OCI-LY1 (cell line): ENCODE data around the gene RAPGEF3.

Experiments used
- H2AFZ ChIP-seq: fragments of 200-600 bp; sonication (generic), shearing (Covaris generic); 2 replicates; pipeline ENCODE4 v1.6.0; 2014; ENCODE audit warnings: antibody characterized with exemption, mild to moderate bottlenecking, low read length
- H3F3A ChIP-seq: fragments of 200-600 bp; sonication (generic), shearing (Covaris generic); 2 replicates; pipeline ENCODE4 v1.6.0; 2014; ENCODE audit warnings: mild to moderate bottlenecking, antibody characterized with exemption, low read length, moderate library complexity; ENCODE audit not compliant: insufficient read depth
- H3K27ac ChIP-seq: fragments of 200-600 bp; sonication (generic); 2 replicates; pipeline ENCODE4 v1.5.1; 2014; ENCODE audit warnings: low read length, mixed run types, mild to moderate bottlenecking, low read depth; ENCODE audit not compliant: poor library complexity, severe bottlenecking
- H3K27me3 ChIP-seq: fragments of 200-600 bp; sonication (generic); 2 replicates; pipeline ENCODE4 v1.6.0; 2014; ENCODE audit warnings: antibody characterized with exemption, mild to moderate bottlenecking, low read length, moderate library complexity; ENCODE audit not compliant: insufficient read depth
- H3K36me3 ChIP-seq: fragments of 200-600 bp; sonication (generic); 2 replicates; pipeline ENCODE4 v1.6.1; 2014; ENCODE audit warnings: mild to moderate bottlenecking, antibody characterized with exemption, low read length, moderate library complexity, mixed read lengths; ENCODE audit not compliant: insufficient read depth
- H3K4me1 ChIP-seq: fragments of 200-600 bp; sonication (generic); 2 replicates; pipeline ENCODE4 v1.5.1; 2014; ENCODE audit warnings: mild to moderate bottlenecking, low read length, moderate library complexity; ENCODE audit not compliant: insufficient read depth, severe bottlenecking
- H3K4me2 ChIP-seq: fragments of 200-600 bp; sonication (generic), shearing (Covaris generic); 2 replicates; pipeline ENCODE4 v1.6.1; 2014; ENCODE audit warnings: low read length
- H3K4me3 ChIP-seq: fragments of 200-600 bp; sonication (generic); 2 replicates; pipeline ENCODE4 v1.5.1; 2014; ENCODE audit warnings: low read length, low read depth, mild to moderate bottlenecking, mixed read lengths; ENCODE audit not compliant: poor library complexity, severe bottlenecking
- H3K79me2 ChIP-seq: fragments of 200-600 bp; shearing (Covaris generic); 2 replicates; pipeline ENCODE4 v1.6.1; 2016; ENCODE audit warnings: mixed run types, low read length, mixed read lengths; ENCODE audit not compliant: insufficient read depth
- H3K9ac ChIP-seq: fragments of 200-600 bp; sonication (generic), shearing (Covaris generic); 2 replicates; pipeline ENCODE4 v1.6.1; 2014; ENCODE audit warnings: mild to moderate bottlenecking, low read length, mixed read lengths
- H3K9me2 ChIP-seq: fragments of 200-600 bp; sonication (generic), shearing (Covaris generic); 2 replicates; pipeline ENCODE4 v1.6.1; 2014; ENCODE audit warnings: low read depth, mild to moderate bottlenecking, low read length, mixed read lengths
- H3K9me3 ChIP-seq: fragments of 200-600 bp; shearing (Covaris generic); 2 replicates; pipeline ENCODE4 v1.6.1; 2014; ENCODE audit warnings: low read length, mixed read lengths
- H4K20me1 ChIP-seq: fragments of 200-600 bp; sonication (generic), shearing (Covaris generic); 2 replicates; pipeline ENCODE4 v1.6.0; 2016; ENCODE audit warnings: mild to moderate bottlenecking, low read length; ENCODE audit not compliant: insufficient read depth
- EZH2 ChIP-seq: fragments of 200-600 bp; sonication (generic), shearing (Covaris generic); IDR thresholded peaks from 2 replicates; pipeline ENCODE4 v1.8.0; 2017; ENCODE audit warnings: borderline replicate concordance, mixed run types, mild to moderate bottlenecking, antibody characterized with exemption, low read length, moderate library complexity, mixed read lengths
- TF ChIP-seq, protein P1 (sequence below): fragments of 200-600 bp; sonication (generic), shearing (Covaris generic); IDR thresholded peaks from 2 replicates; pipeline ENCODE4 v1.5.1; 2017; ENCODE audit warnings: mild to moderate bottlenecking, antibody characterized with exemption, low read length, moderate library complexity, mixed read lengths

The RAPGEF3 gene

DNA sequence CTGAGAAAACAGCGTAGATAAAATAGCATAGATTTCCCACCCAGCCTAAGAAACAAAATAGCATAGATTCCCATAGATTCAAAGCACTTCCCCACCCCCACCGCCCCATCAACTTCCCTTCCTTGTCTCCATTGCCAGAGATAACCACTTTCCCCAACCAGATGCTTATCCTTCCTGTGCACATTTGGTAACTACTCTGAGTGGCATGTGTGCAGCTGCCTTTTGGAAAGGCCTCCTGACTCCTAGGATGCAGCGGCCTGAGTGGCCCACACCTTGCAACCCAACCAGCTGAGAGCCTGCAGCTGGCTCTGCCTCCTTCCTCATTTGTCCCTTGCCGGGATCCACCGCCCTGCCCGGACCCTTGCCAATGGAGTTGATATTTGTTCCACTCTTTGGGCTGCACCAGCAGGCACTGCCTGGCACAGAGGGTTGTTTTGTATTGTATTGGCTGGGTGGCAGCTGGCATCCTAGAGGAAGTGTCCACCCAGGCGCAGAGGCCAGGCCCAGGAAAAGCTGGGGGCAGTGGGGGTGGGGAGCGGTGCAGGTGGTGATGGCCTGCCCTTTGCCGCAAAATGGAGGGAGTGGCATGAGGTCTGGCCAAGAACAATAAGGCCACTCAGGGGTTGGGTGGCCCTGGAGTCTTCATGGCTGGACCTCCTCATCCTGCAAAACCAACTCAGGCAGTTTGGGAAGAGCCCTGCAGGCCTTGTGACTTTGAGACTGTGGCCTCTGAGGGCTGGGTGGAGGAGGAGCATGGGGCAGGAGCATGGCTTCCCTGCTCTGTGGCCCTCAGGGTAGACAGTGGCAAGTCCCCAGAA, 19.3 kb upstream of the RAPGEF3 start:
- H3K4me3 ChIP-seq, result no peak overlapping the region
- H3K9ac ChIP-seq, result no peak overlapping the region
- H3K27me3 ChIP-seq, result no peaks in the 10 kb centered on the region
- peaks cover 50% of the 10 kb centered on the region for H3K4me1 ChIP-seq
- H3K4me2 ChIP-seq, result no peak overlapping the region
- no peaks in the 10 kb centered on the region for H4K20me1 ChIP-seq
- no peaks in the 10 kb centered on the region for H3K79me2 ChIP-seq
- no peak overlapping the region for H2AFZ ChIP-seq
- no peaks in the 10 kb centered on the region for H3K9me3 ChIP-seq
- H3K36me3 ChIP-seq, result peaks cover 17% of the 10 kb centered on the region
- TF ChIP-seq EZH2, result no peak
- TF ChIP-seq, protein P1, sequence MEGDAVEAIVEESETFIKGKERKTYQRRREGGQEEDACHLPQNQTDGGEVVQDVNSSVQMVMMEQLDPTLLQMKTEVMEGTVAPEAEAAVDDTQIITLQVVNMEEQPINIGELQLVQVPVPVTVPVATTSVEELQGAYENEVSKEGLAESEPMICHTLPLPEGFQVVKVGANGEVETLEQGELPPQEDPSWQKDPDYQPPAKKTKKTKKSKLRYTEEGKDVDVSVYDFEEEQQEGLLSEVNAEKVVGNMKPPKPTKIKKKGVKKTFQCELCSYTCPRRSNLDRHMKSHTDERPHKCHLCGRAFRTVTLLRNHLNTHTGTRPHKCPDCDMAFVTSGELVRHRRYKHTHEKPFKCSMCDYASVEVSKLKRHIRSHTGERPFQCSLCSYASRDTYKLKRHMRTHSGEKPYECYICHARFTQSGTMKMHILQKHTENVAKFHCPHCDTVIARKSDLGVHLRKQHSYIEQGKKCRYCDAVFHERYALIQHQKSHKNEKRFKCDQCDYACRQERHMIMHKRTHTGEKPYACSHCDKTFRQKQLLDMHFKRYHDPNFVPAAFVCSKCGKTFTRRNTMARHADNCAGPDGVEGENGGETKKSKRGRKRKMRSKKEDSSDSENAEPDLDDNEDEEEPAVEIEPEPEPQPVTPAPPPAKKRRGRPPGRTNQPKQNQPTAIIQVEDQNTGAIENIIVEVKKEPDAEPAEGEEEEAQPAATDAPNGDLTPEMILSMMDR, result no peak
- H3F3A ChIP-seq, result no peaks in the 10 kb centered on the region
- no peak overlapping the region for H3K27ac ChIP-seq
- H3K9me2 ChIP-seq, result no peaks in the 10 kb centered on the region

DNA sequence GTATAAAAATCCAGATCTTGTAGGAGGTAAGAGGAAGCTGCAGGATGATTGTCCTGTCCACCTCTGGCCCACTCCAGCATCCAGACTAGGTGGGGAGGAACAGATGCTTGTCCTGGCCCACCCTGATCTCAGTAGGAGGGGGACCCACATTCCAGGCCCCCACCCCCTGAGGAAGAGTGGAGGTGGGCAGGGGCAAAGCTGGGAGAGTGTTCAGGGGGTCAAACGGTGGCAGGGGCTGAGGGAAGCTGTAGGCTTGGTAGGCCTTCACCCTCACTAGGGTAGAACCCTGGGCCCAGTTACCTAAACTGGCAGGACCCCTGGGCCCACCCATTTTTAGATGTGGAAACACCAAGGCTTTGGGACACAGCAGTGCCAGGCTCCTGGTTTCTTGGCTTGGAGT, 18.5 kb upstream of the RAPGEF3 start:
- Histone ChIP-seq H3F3A (no peaks in the 10 kb centered on the region), H3K36me3 (peaks cover 9% of the 10 kb centered on the region; the same call in 1 of the 2 replicates), H3K27ac (peak overlapping the region; percentile 5), H3K9me2 (no peaks in the 10 kb centered on the region), H3K9ac (no peak overlapping the region), H3K27me3 (no peaks in the 10 kb centered on the region), H3K9me3 (no peaks in the 10 kb centered on the region), H3K4me3 (no peak overlapping the region), H3K79me2 (no peaks in the 10 kb centered on the region), H2AFZ (no peak overlapping the region), H3K4me1 (peaks cover 54% of the 10 kb centered on the region), H3K4me2 (no peak overlapping the region), H4K20me1 (no peaks in the 10 kb centered on the region)
- TF ChIP-seq EZH2, result no peak
- TF ChIP-seq, protein P1, result no peak

DNA sequence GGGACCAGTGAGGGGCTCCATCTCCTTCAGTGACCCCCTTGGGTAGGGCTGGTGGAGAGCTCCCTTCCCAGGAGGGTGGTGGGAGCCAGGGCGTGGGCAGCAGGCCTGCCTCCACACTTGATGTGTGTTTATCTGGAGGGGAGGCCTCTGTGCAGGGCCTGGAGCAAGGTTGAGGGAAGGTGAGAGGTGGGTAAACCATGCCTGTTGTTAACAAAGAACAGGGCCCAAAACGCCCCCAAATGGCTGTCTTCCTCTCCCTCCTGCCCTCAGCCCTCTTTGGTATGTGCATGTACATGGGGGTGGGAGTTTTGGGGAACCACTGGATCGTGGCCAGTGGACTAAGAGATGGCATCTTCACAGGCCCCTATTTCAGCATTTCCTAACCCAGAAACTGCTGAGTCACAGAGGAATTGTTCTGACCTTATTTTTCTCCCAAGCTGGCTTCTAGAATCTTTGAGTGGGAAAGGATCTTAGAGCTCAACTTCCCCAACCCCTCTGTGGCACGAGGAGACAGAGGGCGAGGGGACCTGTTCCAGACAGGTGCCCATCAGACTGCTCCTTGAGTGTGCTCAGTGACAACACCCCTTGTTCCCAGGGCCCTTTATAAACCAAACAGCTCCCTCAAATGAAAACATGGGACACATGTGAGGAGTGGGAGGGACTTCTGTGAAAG, 17.9 kb upstream of the RAPGEF3 start:
- Histone ChIP-seq H3K36me3 (peaks cover 4% of the 10 kb centered on the region; the same call in 1 of the 2 replicates), H3K79me2 (no peaks in the 10 kb centered on the region), H3K9me3 (no peaks in the 10 kb centered on the region), H3K4me1 (peaks cover 54% of the 10 kb centered on the region), H3F3A (no peaks in the 10 kb centered on the region), H3K4me2 (no peak overlapping the region), H4K20me1 (no peaks in the 10 kb centered on the region), H3K9me2 (no peaks in the 10 kb centered on the region), H2AFZ (no peak overlapping the region), H3K27me3 (no peaks in the 10 kb centered on the region), H3K4me3 (no peak overlapping the region), H3K9ac (no peak overlapping the region), H3K27ac (peak overlapping the region; percentile 5)
- TF ChIP-seq, protein P1, result no peak
- TF ChIP-seq EZH2, result no peak
